Sigmoid colon (tissue), 4 donors: ENCODE measurements around the gene CENPO.

Experiments
- CTCF ChIP-seq, 4 experiments: fragments of 450-650 bp in 3 of 4; fragments of 200-600 bp in 1 of 4; IDR thresholded peaks; one replicate each; pipeline ENCODE4 v1.5.1; 2016 to 2019; ENCODE audit warnings: antibody characterized with exemption in 4 of 4, mild to moderate bottlenecking in 3 of 4, moderate library complexity in 2 of 4
- EP300 ChIP-seq, 4 donors: sonication (generic); formaldehyde crosslinking; IDR thresholded peaks; one replicate each; pipeline ENCODE4 v1.6.1; 2017; ENCODE audit warnings: antibody characterized with exemption in 4 of 4

- TF ChIP-seq CTCF (IDR thresholded peaks at IDR 0.05): no peak
- no peak for TF ChIP-seq EP300 (IDR thresholded peaks at IDR 0.05)
Measured at GRCh38 chr2:24743924-24744323, 49.3 kb upstream of the CENPO start.
